K562 (cell line): ENCODE results near the gene HOMEZ. TPM values are rescaled to one million over a fixed set of nuclear protein-coding genes. Genes with fewer than 3 reads are reported as not detected.

Source experiments
- ASH1L ChIP-seq: fragments of 450-650 bp; IDR thresholded peaks from 2 replicates; pipeline ENCODE4 v1.6.1; 2018; ENCODE audit warnings: borderline replicate concordance, mild to moderate bottlenecking, low read depth; ENCODE audit not compliant: partially characterized antibody
- CAMTA2 ChIP-seq: fragments of 250-450 bp; sonication (Bioruptor Pico); conservative IDR thresholded peaks from 2 replicates; pipeline ENCODE4 v1.5.1; 2022
- FOSL1 ChIP-seq: fragments of 200-800 bp; sonication (Bioruptor generic); conservative IDR thresholded peaks from 2 replicates; pipeline ENCODE4 v1.6.1; 2016; ENCODE audit warnings: missing genetic modification characterization, missing compliant biosample characterization
- KDM5B ChIP-seq: fragments of 200-600 bp; sonication (generic); IDR thresholded peaks from 2 replicates; pipeline ENCODE4 v1.6.1; 2012; ENCODE audit warnings: low read depth, mild to moderate bottlenecking, moderate library complexity, low read length, control low read depth, inconsistent platforms; ENCODE audit not compliant: insufficient replicate concordance
- L3MBTL2 ChIP-seq: fragments of 450-650 bp; IDR thresholded peaks from 2 replicates; pipeline ENCODE4 v1.6.1; 2016; ENCODE audit warnings: mild to moderate bottlenecking, moderate library complexity
- MYNN ChIP-seq, 2 experiments: sonication (generic); formaldehyde crosslinking in 1 of 2; IDR thresholded peaks; 2 replicates each; pipeline versions ENCODE4 v1.5.0 to v1.6.1; 2016 to 2020; ENCODE audit warnings: antibody characterized with exemption in 1 of 2, missing genetic modification reagents in 1 of 2
- NFRKB ChIP-seq: fragments of 450-650 bp; IDR thresholded peaks from 2 replicates; pipeline ENCODE4 v1.6.1; 2016; ENCODE audit warnings: low read depth
- NR2F6 ChIP-seq: fragments of 450-650 bp; formaldehyde crosslinking; IDR thresholded peaks from 2 replicates; pipeline ENCODE4 v1.4.0; 2020; ENCODE audit warnings: mild to moderate bottlenecking
- RBFOX2 ChIP-seq: fragments of 200-400 bp; formaldehyde crosslinking; IDR thresholded peaks from 2 replicates; pipeline ENCODE4 v1.6.1; 2017; ENCODE audit warnings: low read depth, mild to moderate bottlenecking, low read length, moderate library complexity
- SAP30 ChIP-seq: fragments of 200-600 bp; sonication (generic); IDR thresholded peaks from 2 replicates; pipeline ENCODE4 v1.6.1; 2012; ENCODE audit warnings: borderline replicate concordance, low read depth, mild to moderate bottlenecking, moderate library complexity, low read length, control low read depth, inconsistent platforms; ENCODE audit not compliant: insufficient read depth, poor library complexity, severe bottlenecking
- TGIF2 ChIP-seq: sonication (generic); formaldehyde crosslinking; IDR thresholded peaks from 2 replicates; pipeline ENCODE4 v1.8.1; 2022; ENCODE audit warnings: mild to moderate bottlenecking, missing genetic modification reagents, moderate library complexity
- ZC3H8 ChIP-seq: fragments of 450-650 bp; IDR thresholded peaks from 2 replicates; pipeline ENCODE4 v1.6.1; 2017
- ZFP36 ChIP-seq: fragments of 150-350 bp; IDR thresholded peaks from 2 replicates; pipeline ENCODE4 v1.6.1; 2018; ENCODE audit warnings: low read length, low read depth; ENCODE audit not compliant: partially characterized antibody
- ZFX ChIP-seq: sonication (generic); formaldehyde crosslinking; IDR thresholded peaks from 2 replicates; pipeline ENCODE4 v1.8.0; 2022; ENCODE audit warnings: mild to moderate bottlenecking, missing genetic modification reagents, moderate library complexity
- ZKSCAN1 ChIP-seq: fragments of 150-350 bp; IDR thresholded peaks from 2 replicates; pipeline ENCODE4 v1.6.1; 2016; ENCODE audit warnings: low read depth, low read length
- ZNF23 ChIP-seq: fragments of 250-450 bp; sonication (Bioruptor Pico); IDR thresholded peaks from 2 replicates; pipeline ENCODE4 v1.4.0; 2020; ENCODE audit warnings: mild to moderate bottlenecking
- ZNF263 ChIP-seq: sonication (generic); formaldehyde crosslinking; IDR thresholded peaks from 2 replicates; pipeline ENCODE4 v1.8.0; 2022; ENCODE audit warnings: mild to moderate bottlenecking, missing genetic modification reagents, borderline replicate concordance
- ZNF408 ChIP-seq: fragments of 250-450 bp; sonication (Bioruptor Pico); IDR thresholded peaks from 2 replicates; pipeline ENCODE4 v1.4.0; 2020; ENCODE audit warnings: low read depth, mild to moderate bottlenecking, moderate library complexity
- ZNF431 ChIP-seq: sonication (generic); formaldehyde crosslinking; IDR thresholded peaks from 2 replicates; pipeline ENCODE4 v1.8.0; 2022; ENCODE audit warnings: mild to moderate bottlenecking, missing genetic modification reagents
- ZNF551 ChIP-seq: fragments of 250-450 bp; sonication (Bioruptor Pico); IDR thresholded peaks from 2 replicates; pipeline ENCODE4 v1.5.0; 2021; ENCODE audit warnings: mild to moderate bottlenecking, moderate library complexity
- polyA plus RNA-seq, 8 experiments: library from polyadenylated mRNA; depleted of rRNA in 4 of 8; stranded (reverse) in 5 of 8; unstranded in 3 of 8; fragments of >200 nt; fragmentation: Nextera tagmentation in 2 of 8; fragmentation: Illumina TruSeq in 1 of 8; extraction: Ambion mirVana in 2 of 8; extraction: Trizol in 1 of 8; gene quantifications; 2 replicates each; pipeline versions ENCODE4 v1.2.1 to v1.2.3, GENCODE V29; 2011 to 2014; ENCODE audit warnings: inconsistent platforms in 1 of 8, missing spikeins in 1 of 8
- total RNA-seq, 7 experiments: library from RNA; depleted of rRNA in 6 of 7; stranded (reverse); fragments of >200 nt in 6 of 7; fragmentation: Illumina TruSeq in 2 of 7; extraction: Trizol in 2 of 7; gene quantifications; 2 replicates each; pipeline versions ENCODE4 v1.2.1 to v1.2.3, GENCODE V29; 2011 to 2021; ENCODE audit warnings: low replicate concordance in 1 of 7
- TF ChIP-seq, protein P1 (sequence below): fragments of 450-650 bp; formaldehyde crosslinking; IDR thresholded peaks from 2 replicates; pipeline ENCODE4 v1.4.0; 2020; ENCODE audit warnings: mild to moderate bottlenecking, moderate library complexity
- TF ChIP-seq, protein P2 (sequence below): sonication (generic); formaldehyde crosslinking; IDR thresholded peaks from 2 replicates; pipeline ENCODE4 v1.8.0; 2022; ENCODE audit warnings: mild to moderate bottlenecking, missing genetic modification reagents

The HOMEZ gene
- total and polyA plus RNA-seq, 9 of the 15 experiments (the other 6 are each of a cell fraction or from before 2014, with no cell fraction given) = 3.0 to 30.2 (median 16.9) TPM

DNA sequence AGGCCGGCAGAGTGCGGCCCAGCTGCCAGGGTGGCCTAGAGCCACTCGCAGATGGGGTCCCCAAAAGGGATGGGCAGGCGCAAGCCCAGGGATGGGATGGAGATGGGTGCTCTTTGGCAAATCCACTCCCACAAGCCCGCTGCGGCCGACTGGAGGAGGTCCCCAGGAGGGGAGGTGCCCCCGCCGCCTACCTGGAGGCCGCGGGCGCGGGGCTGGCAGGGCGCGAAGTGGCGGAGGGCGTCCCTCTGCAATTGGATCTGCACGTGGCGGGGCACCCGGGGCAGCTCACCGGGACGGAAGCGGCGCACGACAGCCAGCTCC, 16.0 kb upstream of the HOMEZ start (continued):
- TF ChIP-seq, protein P1, sequence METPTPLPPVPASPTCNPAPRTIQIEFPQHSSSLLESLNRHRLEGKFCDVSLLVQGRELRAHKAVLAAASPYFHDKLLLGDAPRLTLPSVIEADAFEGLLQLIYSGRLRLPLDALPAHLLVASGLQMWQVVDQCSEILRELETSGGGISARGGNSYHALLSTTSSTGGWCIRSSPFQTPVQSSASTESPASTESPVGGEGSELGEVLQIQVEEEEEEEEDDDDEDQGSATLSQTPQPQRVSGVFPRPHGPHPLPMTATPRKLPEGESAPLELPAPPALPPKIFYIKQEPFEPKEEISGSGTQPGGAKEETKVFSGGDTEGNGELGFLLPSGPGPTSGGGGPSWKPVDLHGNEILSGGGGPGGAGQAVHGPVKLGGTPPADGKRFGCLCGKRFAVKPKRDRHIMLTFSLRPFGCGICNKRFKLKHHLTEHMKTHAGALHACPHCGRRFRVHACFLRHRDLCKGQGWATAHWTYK = peak; percentile 19; the same call in 1 of the 2 replicates
- TF ChIP-seq, protein P2, sequence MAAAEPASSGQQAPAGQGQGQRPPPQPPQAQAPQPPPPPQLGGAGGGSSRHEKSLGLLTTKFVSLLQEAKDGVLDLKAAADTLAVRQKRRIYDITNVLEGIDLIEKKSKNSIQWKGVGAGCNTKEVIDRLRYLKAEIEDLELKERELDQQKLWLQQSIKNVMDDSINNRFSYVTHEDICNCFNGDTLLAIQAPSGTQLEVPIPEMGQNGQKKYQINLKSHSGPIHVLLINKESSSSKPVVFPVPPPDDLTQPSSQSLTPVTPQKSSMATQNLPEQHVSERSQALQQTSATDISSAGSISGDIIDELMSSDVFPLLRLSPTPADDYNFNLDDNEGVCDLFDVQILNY (CRISPR knock-in tag) = peak; percentile 68; the same call in 1 of the 2 replicates
- TF ChIP-seq ASH1L (no peak), NR2F6 (CRISPR knock-in tag) (no peak), CAMTA2 (CRISPR knock-in tag) (0 out of 2 replicates have a peak, but pooled peaks have one; percentile 33), ZFP36 (peak; percentile 3), KDM5B (peak; percentile 79), ZFX (peak; percentile 96), ZNF551 (no peak), ZKSCAN1 (no peak), NFRKB (peak; percentile 33; the same call in 1 of the 2 replicates), SAP30 (peak; percentile 74), ZNF23 (CRISPR knock-in tag) (no peak), ZNF263 (CRISPR knock-in tag) (peak; percentile 56; the same call in 1 of the 2 replicates), FOSL1 (tag) (peak; percentile 16; the same call in 1 of the 2 replicates), ZNF408 (CRISPR knock-in tag) (no peak), MYNN (IDR thresholded peaks at IDR 0.05) (peak; percentile 28; the same call in 1 of the 2 replicates), MYNN (CRISPR knock-in tag; IDR thresholded peaks at IDR 0.05) (no peak), ZC3H8 (no peak), TGIF2 (CRISPR knock-in tag) (0 out of 2 replicates have a peak, but pooled peaks have one; percentile 33), RBFOX2 (peak; percentile 85), ZNF431 (CRISPR knock-in tag) (0 out of 2 replicates have a peak, but pooled peaks have one; percentile 67), L3MBTL2 (peak; percentile 95)
